SK-N-SH treated with all-trans-retinoic acid at 6 μM for 48 hours (cell line): ENCODE results near the gene DNHD1.

ENCODE experiments used
- ARNTL ChIP-seq: fragments of 450-650 bp; formaldehyde crosslinking; IDR thresholded peaks from 2 replicates; pipeline ENCODE4 v1.5.0; 2020; ENCODE audit warnings: low read depth, mild to moderate bottlenecking, moderate library complexity, borderline replicate concordance
- ESRRG ChIP-seq: fragments of 250-450 bp; sonication (Bioruptor Pico); IDR thresholded peaks from 2 replicates; pipeline ENCODE4 v1.6.1; 2021; ENCODE audit warnings: mild to moderate bottlenecking
- ISL1 ChIP-seq: fragments of 250-450 bp; sonication (Bioruptor Pico); IDR thresholded peaks from 2 replicates; pipeline ENCODE4 v2.1.2; 2022; ENCODE audit warnings: mild to moderate bottlenecking, moderate library complexity
- TOX ChIP-seq: fragments of 250-450 bp; sonication (Bioruptor Pico); IDR thresholded peaks from 2 replicates; pipeline ENCODE4 v1.8.0; 2021; ENCODE audit warnings: mild to moderate bottlenecking, moderate library complexity, borderline replicate concordance
- ZFP3 ChIP-seq: fragments of 250-450 bp; sonication (Bioruptor Pico); IDR thresholded peaks from 2 replicates; pipeline ENCODE4 v1.5.0; 2020; ENCODE audit warnings: mild to moderate bottlenecking, moderate library complexity
- TF ChIP-seq, protein P1 (sequence below): fragments of 250-450 bp; sonication (Bioruptor Pico); IDR thresholded peaks from 2 replicates; pipeline ENCODE4 v1.5.1; 2020; ENCODE audit warnings: low read depth, mild to moderate bottlenecking, moderate library complexity

- no peak for TF ChIP-seq ISL1 (CRISPR knock-in tag)
- TF ChIP-seq, protein P1, sequence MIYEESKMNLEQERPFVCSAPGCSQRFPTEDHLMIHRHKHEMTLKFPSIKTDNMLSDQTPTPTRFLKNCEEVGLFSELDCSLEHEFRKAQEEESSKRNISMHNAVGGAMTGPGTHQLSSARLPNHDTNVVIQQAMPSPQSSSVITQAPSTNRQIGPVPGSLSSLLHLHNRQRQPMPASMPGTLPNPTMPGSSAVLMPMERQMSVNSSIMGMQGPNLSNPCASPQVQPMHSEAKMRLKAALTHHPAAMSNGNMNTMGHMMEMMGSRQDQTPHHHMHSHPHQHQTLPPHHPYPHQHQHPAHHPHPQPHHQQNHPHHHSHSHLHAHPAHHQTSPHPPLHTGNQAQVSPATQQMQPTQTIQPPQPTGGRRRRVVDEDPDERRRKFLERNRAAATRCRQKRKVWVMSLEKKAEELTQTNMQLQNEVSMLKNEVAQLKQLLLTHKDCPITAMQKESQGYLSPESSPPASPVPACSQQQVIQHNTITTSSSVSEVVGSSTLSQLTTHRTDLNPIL (CRISPR knock-in tag), result no peak
- no peak for TF ChIP-seq ZFP3 (CRISPR knock-in tag)
- TF ChIP-seq TOX (CRISPR knock-in tag), result no peak
- no peak for TF ChIP-seq ESRRG (CRISPR knock-in tag)
- no peak for TF ChIP-seq ARNTL (CRISPR knock-in tag)
These were observed 71.3 kb downstream of the DNHD1 start for GRCh38 chr11:6568191-6568918.
